ENCODE data around the gene ACACA.
"Not testable (repeated sequence)": the region's sequence is repeated elsewhere in the genome, so short reads cannot be mapped to it uniquely, and the experiment has no call there.

The ACACA gene

DNA sequence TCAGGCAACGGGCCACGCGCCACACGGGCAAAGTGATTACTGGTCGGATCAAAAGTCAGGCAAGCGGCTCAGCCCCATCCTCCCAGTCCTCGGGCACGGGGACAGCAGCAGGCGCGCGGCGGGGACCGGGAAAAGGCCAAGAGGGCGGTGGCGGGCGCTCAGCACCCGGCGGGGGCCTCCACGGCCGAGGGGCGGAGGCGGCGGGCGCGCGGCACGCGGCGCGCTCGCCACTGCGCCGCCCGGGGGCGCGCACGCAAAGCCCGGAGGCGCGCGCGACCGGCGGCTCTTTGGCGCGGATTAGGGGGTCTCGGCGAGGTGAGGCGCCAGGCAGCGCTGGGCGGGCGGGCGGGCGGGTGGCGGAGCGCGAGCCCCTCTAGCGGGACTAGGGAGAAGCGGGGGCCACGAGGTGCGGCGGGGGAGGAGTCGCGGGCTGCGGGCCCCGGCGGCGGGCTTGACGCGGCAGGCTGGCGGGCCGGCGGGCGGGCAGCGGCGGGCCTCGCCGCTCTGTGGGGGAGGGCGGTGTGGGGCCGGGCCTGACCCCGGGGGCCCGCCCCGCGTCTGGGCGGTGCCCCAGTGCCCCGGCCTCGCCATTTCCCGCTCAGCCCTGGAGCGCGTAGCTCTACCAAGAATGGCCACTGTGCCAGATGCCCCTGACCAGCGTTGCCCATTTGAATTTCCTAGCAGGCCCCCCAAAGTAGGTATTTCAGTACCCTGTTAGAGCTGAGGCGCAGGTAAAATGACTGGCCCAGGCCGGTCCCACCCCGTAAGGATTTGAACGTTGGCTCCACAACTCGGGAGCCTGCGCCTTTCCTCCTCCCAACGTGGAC lies at the start of gene ACACA, which contains the start of gene TADA2A:
TSS of gene ACACA (minus strand) at position 202 of the 827 bp plus-strand sequence. CDS start 537 bp downstream, outside the sequence.
TSS of gene TADA2A (plus strand) at position 252 of the 827 bp plus-strand sequence. CDS start 4,480 bp downstream, outside the sequence.
- FAIRE-seq = no peak

DNA sequence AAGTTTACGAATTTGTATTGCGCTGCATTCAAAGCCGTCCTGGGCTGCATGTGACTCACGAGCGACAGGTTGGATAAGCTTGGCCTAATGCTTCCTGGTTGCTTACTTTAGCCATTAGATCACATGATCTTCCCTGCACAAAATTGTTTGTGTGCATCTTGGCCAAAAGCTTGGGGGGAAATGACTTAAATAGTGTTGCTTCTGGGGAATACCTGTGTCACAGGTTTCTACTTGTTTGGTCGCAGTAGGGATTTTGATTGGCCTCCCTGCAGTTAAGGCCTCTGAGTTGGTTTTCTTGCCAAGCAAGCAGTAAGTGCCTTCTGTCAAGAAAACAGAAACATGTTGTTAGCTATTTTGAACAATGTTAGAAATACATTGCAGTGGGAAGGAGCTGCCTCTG lies 43.5 kb upstream of the ACACA start:
- FAIRE-seq = no peak

DNA sequence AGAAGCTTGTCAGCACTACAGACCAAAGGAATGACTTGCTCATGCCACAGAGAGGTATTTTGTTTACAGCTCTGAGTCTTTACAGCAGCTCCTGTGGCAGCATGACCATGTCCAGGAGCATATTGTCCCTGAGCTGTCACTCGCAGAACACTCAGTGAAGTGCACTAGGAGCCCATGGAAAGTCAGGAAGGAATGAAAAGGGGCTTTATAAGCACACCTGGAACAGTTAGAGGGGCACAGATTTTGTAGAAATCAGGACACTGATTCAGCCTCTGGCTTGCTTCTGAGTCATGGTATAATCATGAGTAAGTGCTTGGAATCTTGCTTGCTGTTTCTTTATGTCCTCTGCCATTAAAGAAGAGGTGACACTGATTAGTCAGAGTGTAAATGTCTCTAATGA lies 41.0 kb upstream of the ACACA start:
- no peak for FAIRE-seq

DNA sequence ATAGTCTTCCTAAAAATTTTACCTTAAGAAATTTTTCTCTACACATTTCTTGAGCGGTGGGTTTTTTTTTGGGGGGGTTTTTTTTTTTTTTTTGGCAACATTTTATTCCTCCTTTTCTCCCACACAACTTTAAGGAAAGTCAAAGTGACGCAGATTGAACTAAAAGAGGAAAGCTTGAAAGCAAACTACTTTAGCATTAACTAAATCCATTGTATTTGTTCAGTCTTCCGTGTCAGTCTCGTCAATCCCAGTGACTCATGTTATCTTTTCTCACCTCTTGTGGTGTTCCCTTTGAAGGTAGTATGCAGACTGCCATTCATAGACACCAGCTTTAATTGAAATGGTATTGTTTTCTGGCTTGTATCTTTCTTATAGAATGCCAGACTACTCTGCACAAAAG lies 39.4 kb upstream of the ACACA start:
- no peak for FAIRE-seq

DNA sequence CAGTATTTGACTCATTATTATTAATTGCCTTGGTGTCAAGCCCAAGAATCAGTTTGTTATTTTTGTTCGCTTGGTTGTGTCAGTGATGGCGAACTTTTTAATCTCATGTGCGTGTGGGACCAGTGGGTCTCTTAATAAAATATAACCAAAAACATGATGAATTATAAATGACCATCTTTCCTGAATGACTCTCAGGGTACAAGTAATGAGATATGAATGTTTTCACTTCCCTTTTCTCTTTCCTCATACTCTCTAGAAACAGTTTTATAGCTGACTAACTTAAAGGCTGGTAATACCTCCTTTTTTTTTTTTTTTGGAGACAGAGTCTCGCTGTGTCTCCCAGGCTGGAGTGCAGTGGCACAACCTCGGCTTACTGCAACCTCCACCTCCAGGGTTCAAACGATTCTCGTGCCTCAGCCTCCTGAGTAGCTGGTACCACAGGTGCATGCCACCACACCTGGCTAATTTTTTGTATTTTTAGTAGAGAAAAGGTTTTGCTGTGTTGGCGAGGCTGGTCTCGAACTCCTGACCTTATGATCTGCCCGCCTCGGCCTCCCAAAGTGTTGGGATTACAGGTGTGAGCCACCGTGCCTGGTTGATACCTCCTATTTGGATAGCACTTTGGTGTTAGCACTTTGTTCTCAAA lies 34.9 kb upstream of the ACACA start:
- FAIRE-seq = not testable (repeated sequence)

DNA sequence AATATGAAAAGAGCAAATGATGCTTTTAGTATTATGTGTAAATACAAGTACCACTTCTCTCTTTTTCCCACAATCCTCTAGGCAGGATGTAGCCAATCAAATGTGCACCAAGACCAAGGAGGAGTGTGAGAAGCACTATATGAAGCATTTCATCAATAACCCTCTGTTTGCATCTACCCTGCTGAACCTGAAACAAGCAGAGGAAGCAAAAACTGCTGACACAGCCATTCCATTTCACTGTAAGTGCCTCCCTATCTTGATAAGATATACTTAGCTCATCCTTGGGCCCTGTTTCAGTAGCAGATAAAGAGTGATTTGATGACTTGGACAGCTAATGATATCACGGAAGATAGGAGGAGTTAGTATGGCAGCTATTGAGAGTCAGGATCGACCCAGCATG lies 33.8 kb upstream of the ACACA start:
- no peak for FAIRE-seq

DNA sequence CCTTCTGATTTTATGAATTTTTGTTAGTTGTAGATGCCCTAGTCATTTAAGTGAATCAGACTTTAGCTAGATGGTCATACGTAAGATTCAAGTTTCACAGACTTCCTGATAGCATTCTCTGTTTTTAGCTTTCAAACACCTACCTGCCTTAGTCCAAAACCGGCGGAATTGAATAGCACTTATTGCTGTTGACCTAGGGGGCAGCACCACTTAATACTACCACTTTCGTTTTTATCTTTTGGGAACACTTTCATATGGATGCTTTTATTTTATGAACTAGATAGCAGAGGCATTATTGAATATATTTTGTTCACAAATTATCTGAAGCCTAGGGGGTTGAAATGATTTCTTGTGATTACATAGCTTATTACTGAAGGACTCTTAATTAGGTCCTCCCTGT lies 31.5 kb upstream of the ACACA start:
- no peak for FAIRE-seq

DNA sequence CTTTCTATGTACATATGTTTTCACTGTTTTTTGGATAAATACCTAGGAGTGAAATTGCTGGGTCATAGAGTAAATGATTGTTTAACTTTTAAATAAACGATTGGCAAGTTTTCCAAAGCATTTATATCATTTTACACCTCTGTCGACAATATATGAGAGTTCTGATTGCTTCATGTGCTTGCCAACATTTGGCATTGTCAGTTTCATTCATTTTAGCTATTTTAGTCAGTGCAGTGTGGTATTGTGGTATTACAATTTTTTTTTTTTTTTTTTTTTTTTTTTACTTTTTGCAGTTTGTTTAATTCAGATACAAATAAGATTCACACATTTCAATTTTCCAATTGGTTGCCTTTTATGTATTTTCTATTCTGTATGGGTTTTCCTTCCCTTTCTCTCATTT lies 26.0 kb upstream of the ACACA start:
- no peak for FAIRE-seq

DNA sequence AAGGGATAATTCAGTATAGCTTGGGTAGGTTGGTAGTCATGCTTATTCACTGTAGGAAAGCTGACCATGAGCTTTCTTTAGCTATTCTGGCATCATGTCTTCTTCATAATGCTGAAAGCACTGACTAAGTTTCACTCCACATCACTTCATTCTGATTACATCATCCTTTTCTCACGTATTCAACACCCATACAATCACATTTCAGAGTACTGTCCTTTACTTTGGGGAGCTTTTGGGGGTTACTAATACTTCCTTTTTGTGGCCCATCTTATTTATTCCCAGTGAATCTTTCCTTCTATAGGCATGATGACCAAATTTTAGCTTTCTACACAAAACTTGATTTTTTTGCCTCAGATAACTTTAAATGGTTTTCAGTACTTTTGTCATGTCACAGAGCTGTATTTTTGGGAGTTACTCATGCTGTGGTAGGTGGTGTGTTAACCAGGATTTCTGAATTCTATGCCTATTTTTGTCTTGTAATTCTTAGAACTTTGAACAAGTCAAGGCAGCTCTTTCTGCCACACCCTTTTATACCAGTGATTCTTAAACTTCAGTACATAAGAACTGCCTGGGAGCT lies 23.5 kb upstream of the ACACA start:
- FAIRE-seq = no peak

DNA sequence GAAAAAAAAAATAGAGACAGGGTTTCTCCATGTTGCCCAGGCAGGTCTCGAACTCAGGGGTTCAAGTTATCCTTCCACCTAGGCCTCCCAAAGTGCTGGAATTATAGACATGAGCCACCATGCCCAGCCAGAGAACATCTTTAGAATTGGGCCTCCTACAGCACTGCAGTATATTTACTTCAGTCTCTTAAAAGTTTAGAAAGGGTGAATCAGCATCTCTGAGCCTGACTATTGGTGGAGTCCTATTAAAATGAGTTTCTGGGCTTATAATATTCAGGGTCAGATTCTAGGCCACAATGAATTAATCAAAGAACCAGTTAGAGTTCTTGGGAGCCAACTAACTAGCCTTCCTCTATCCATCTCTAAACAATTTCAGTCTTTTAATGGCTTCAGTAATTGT lies 22.8 kb upstream of the ACACA start:
- no peak for FAIRE-seq

DNA sequence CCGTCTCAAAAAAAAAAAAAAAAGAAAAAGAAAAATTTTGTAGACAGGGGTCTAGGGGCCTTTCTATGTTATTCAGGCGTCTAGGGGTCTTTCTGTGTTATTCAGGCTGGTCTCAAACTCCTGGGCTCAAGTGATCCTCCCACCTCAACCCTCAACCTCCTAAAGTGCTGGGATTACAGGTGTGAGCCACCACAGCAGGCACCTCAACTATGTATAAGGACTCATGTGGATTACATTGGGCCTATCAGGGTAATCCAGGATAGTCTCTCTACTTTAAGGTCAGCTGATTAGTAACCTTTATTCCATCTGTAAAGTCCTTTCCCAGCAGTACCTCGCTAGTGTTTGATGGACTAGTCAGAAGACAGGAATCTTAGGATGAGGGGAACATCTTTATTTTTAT lies 22.4 kb upstream of the ACACA start:
- FAIRE-seq = no peak

DNA sequence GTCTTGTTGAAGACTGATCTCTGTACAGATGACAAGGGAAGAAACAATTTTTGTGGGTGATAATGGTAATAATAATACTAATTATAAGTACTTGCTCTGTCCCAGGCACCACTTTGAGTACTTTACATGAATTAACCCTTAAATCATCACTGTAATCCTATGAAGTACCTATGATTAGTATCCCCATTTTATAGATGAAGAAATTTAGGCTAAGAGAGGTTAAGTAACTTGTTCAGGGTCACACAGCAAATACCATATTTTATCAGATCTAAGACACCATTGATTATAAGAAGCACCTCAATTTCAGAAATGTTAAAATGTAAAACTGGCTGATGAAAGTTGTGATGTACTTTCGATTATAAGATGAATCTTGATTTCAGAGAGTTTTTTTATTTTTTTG lies 18.6 kb upstream of the ACACA start:
- no peak for FAIRE-seq

DNA sequence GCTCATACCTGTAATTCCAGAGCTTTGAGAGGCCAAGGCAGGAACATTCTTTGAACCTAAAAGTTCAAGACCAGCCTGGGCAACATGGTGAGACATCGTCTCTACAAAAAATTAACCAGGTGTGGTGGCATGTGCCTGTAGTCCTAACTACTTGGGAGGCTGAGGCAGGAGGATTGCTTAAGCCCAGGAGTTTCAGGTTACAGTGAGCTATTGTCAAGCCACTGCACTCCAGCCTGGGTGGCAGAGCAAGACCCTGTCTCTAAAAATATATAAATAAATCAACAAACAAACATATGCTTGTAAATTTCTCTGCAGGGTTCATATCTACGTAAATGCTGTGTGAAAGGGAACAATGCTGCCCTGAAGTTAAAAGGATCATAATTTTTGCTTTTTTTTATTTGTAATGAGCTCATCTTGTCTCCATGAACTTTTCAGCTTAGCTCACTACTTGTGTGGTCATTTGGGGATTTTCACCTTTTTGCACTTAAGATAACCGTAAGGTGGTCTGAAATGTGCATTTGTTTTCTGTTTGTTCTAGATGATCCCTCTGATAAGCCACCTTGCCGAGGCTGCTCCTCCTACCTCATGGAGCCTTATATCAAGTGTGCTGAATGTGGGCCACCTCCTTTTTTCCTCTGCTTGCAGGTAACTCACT lies 16.5 kb upstream of the ACACA start:
- no peak for FAIRE-seq

DNA sequence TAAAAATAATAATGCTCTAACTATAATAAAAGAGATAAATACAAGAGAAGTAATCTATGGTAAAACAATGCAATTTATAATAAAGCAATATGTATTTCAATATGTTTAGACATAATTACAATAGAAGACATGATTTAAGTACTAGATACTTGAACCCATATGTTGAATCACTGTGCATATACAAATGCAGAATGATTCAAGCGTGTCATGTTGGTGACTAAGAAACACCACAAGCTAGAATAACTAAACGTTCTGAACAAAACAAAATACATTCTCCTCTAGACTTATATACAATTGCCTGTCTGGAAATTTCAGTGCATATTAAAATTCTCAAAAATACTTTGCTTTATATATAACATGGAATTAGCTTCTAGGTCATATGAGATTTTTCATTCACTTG lies 11.2 kb upstream of the ACACA start:
- no peak for FAIRE-seq

DNA sequence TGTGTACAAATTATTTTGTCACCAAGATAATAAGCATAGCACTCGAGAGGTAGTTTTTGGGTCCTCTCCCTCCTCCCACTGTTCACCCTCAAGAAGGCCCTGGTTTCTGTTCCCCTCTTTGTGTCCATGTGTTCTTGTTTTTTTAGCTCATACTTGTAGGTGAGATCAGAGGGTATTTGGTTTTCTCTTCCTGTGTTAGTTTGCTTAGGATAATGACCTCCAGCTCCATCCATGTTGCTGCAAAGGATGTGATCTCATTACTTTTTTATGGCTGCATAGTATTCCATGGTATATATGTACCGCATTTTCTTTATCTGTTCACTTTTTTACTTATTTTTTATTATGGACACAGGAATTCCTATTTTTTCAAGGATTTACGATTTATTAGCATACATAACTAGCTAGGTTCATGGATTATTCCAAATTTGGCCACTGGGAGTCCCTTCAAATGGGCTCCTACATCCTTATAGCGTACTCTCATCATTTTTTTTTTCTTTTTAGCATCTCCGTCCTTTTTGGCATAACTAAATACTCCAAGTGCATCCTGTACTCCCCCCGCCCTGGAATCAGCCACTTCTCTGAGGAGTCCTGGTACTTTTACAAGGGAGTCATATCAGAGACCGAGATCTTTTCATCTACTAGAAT lies 7.4 kb upstream of the ACACA start:
- FAIRE-seq = no peak

DNA sequence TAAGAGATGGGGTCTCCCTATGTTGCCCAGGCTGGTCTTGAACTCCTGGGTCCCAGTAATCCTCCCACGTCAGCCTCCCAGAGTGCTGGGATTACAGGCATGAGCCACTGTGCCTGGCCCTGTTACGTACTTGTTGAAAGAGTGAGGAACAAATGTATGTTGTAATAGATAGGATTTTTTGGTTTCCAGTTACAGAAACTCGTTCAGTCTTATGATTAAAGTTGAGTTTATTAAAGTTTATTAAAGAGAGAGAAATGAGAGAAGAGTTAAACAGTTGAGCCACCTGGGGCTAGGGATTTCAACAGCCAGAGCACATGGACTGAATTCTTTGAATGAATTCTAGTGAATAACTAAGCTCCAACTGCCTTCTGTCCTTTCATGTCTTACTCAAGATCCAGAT lies 3.7 kb upstream of the ACACA start:
- FAIRE-seq = no peak

DNA sequence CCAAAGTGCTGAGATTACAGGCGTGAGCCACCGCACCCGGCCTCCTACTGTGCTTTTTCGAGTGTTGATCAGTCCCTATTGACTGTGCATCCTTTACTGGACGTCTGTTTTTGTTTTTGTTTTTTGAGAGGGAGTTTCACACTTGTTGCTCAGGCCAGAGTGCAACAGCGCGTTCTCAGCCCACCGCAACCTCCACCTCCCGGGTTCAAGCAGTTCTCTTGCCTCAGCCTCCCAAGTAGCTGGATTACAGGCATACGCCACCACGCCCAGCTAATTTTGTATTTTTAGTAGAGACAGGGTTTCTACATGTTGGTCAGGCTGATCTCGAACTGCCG lies 1.5 kb upstream of the ACACA start:
- not testable (repeated sequence) for FAIRE-seq

DNA sequence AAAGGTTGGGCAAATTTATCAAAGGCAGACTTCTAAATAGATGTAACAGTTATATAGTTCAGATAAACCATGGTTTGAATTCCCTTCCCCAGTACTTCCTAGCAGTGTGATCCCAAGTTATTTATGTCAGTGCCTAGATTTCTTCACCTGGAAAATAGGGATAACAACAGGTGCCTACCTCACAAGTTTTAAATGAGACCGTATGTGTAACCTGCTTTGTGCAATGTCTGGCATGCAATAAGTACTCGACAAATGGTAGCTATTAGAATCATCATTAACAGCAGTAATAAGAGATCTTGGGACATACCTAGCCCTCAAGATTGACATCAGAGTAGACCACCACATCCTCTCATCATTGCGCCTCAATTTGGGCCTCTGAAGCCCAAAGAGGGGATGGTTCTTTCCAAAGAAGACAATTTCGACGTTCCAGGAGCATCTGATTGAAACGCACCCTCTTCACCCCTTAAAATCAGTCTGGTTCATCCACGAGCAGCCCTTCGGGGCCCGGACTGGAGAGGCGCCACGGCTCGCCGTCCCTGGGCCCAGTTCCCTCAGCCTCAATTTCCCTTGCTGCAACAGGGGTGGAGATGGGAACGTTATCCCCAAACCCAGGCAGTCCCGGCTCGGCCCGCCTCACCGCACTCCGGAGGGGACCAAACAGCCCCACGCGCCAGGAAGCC lies 541 bp downstream of the ACACA start:
- FAIRE-seq = no peak

DNA sequence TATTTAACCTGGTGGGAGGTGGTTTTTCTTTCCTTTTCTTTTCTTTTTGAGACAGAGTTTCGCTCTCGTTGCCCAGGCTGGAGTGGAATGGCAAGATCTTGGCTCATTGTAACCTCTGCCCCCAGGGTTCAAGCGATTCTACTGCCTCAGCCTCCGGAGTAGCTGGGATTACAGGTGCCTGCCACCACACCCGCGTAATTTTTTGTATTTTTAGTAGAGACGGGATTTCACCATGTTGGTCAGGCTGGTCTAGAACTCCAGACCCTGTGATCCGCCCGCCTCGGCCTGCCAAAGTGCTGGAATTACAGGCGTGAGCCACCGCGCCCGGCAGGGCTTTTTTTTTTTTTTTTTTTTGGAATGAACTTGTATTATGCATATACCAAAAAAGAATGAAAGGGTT lies 1.1 kb downstream of the ACACA start:
- not testable (repeated sequence) for FAIRE-seq

DNA sequence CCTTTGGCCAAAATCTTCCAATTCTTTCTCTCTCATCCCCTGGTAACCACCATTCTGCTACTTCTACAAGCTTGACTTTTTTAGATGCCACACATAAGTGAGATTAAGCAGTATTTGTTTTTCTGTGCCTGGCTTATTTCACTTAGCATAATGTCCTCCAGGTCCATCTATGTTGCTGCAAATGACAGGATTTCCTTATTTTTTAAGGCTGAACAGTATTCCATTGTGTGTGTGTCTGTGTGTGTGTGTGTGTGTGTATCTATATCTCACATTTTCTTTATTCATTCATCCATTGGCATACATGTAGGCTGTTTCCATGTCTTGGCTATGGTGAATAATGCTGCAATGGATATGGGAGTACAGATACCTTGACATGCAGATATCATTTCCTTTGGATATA lies 6.1 kb downstream of the ACACA start:
- no peak for FAIRE-seq

DNA sequence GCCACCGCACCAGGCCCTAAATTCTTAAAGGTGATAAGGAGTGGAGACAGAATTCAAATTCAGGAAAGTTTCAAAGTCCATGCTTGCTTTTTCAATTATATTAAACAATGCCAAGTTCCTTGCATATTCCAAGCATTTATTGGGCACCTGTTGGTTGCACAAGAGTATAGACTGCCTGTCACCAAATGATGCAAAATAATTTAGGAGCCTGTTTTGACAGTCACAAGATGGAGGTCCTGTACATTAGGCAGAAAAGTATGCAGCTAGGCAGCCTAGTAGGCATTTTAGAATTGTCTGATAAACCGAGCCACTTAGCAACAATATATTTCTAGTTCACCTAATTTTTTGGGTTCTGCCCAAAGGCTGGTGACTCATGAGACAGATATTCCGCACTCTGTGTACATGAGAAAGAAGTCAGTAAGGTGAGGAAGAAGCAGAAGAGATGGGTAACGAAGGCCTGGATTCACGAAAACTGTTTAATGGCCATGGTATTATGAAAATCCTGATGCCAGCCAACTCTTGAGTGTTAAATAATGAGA lies 7.3 kb downstream of the ACACA start:
- FAIRE-seq = no peak

DNA sequence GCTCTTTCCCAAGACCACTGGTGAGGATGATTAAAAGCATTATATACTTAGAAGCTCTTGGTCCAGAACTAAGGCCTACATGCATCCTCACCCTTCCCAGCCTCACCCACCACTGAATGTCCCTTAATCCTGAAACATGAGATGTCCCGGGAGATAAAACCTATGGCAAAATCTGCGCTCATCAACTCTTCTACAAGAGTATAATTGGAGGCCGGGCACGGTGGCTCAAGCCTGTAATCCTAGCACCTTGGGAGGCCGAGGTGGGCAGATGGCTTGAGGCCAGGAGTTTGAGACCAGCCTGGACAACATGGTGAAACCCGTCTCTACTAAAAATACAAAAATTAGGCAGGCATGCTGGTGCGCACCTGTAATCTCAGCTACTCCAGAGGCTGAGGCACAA lies 13.3 kb downstream of the ACACA start:
- FAIRE-seq = no peak

Measured in islet of Langerhans (tissue), 1 donor.